ENCODE measurements around the gene NEDD4L.
"Not testable (repeated sequence)": the region's sequence is repeated elsewhere in the genome, so short reads cannot be mapped to it uniquely, and the experiment has no call there.

The NEDD4L gene

GRCh38 chr18:58407649-58408407, 363.8 kb downstream of the NEDD4L start:
- no peak for DNase-seq

GRCh38 chr18:58408665-58409064, 364.6 kb downstream of the NEDD4L start:
- no peak for DNase-seq

DNA sequence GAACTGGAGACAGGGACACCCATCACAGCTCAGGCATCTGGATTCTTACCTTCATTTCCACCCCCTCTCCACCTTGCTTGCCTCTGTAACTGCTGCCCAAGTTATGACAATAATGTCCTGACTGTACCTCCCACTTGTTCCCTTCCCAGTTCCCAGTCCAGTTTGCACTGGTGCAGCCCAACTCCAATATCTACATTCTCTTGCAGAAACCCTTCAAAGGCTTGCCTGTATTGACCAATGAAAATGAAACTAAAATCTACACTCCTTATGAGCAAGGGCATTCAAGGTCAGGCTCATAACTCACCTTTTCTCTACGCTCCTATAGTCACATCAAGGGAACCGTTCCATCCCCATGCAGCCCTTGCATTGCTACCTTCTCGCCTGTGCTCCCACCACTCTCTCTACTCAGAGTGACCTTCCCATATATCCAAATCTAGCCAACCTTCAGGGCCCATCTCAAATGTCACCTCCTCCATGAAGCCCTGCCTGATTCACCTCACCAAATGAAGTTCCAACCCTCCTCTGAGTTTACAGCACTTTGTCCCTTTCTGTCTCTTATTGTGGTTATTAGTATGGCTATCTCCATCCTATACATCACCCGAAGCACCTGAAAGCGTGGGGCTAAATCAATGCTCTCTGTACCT, 365.9 kb downstream of the NEDD4L start:
- no peak for DNase-seq

GRCh38 chr18:58411323-58411722, 367.3 kb downstream of the NEDD4L start:
- DNase-seq, result no peak

DNA sequence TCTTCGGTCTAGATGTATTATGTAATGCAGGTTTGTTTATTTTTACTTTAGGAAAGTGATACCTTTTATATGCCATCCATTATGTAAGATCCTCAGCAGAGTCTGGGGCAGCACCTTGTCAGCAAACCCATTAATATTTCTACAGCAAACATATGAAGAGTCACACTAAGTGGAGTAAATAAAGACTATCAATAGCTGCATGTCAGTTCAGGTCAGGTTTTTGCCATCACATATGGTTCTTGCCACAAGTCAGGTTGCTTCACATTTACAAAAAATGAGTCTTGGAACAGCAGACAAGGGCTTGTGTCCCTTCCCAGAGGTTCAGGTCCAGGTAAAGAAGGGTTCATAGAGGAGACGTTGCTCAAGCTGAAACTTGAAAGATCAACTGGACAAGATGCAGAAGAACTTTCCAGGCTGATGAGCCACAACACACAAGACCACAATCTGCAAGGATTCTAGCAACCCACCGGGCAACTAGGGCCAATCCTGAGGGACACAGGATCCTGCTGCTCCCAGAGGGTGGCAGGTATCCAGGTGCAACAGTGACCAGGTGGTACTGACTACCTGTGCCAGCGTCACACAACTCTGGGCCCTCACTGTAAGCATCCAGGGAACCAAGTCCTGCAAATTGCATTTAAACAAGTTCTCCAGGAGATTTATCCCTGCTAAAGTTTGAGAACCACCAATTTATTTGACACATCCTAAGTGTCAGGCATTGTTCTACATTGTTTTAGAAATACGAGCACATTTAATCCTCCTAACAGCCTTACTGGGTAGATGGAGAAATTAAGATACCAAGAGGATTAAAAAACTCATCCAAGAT, 369.0 kb downstream of the NEDD4L start:
- DNase-seq, result no peak

- DNase-seq, result no peak
These were observed 369.9 kb downstream of the NEDD4L start for GRCh38 chr18:58413667-58414628.

DNA sequence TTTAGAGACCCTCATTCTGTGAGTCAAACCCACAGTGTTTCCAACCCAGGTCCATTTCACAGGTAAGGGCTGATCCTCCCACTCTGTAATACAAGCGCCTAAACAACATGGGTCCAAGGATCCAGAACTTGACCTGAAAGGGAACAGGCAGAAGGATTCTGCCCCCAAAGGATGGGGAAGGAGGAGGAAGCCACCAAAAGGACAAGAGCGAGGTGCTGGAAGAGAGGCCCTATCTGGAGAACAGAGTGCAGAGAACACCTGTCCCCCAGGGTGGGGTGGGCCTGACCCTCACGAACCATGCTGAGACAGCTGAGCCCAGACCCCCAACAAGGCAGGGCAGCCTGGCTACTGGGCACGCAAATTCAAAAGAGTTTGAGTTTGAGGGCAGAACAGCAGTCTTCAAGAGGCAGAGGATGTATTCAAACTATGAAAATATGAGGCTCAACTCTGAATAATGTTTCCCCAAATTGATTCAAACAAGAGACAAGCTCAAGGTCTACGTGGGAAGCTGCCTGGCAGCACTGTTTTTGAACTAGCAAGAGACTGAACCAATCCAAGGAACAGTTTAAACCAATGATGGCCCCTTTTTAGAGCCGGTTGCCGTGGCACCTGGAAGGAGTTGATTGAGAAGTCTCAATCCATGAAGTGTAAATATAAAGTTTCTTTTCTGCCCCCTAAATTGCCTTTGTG, 372.1 kb downstream of the NEDD4L start:
- DNase-seq, result no peak

- DNase-seq, result no peak
These were observed 373.0 kb downstream of the NEDD4L start for GRCh38 chr18:58416704-58417683.

- DNase-seq, result no peak
These were observed 373.7 kb downstream of the NEDD4L start for GRCh38 chr18:58417752-58418151.

- no peak for DNase-seq
These were observed 374.3 kb downstream of the NEDD4L start for GRCh38 chr18:58418361-58418760.

DNA sequence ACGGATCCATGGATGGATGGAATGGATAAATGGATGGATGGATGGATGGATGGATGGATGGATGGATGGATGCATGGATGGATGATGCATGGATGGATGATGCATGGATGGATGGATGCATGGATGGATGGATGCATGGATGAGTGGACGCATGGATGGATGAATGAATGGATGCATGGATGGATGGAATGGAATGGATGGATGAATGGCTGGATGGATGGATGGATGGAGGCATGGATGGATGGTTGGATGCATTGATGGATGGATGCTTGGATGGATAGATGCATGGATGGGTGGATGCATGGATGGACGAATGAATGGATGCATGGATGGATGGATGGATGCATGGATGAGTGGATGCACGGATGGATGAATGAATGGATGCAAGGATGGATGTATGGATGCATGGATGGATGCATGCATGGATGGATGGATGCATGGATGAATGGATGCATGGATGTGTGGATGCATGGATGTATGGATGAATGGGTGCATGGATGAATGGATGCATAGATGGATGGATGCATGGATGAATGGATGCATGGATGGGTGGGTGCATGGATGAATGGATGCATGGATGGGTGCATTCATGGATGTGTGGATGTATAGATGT, 375.7 kb downstream of the NEDD4L start:
- no peak for DNase-seq

DNA sequence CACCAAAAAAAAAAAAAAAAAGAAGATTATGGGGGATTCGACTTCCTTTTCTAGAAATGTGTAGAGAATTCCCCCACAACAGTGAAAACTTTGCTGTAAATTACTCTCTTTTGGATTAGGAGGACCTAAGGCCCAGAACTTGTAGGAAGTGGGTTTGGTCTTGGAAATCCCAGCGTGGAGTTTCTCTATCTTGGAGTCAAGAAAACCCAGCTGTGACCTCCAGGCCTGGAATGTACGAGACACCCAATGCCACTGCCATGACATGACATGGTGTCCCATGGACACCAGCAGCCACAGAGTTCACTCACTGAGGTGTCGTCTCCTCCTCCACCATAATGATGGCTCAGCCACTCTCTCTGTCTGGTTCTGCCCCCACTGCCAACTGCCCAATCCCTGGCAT, 382.6 kb downstream of the NEDD4L start:
- DNase-seq, result no peak

DNA sequence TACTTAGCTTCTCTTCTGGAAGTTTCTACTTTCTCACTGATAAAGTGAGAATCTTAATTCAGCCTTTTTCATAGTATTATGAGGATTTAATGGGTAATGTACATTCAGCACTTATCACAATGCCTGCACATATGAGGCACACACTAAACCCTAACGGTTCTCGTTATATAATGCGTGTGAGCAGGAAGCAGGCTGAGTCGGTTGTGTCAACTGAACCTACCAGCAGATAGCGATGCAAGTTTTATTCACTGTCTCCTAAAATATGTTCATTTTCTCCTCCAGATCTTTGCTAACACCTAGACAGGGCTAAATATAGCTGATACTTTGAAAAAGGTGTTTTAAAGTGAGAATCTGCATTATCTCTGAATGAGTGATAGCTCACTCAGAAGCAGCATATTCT, 383.3 kb downstream of the NEDD4L start:
- DNase-seq, result no peak

DNA sequence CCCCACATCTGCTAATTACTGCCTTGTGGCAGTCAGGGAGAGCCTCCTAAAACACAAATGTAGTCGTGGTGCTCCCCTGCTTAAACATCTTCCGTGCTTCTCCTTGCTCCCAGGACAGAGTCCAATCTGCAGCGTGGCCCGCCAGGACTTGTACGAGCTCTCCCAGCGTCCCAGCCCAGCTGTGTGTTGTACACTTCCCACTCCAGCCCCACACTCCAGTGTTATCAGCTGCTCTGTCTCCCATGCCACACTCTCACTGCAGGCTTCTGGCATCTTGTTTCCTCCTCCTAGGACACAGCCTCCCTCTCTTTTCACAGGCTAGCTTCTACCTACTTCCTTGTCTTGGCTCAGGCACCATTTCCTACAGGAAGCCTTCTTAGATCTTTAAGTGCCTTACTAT, 385.4 kb downstream of the NEDD4L start:
- no peak for DNase-seq

DNA sequence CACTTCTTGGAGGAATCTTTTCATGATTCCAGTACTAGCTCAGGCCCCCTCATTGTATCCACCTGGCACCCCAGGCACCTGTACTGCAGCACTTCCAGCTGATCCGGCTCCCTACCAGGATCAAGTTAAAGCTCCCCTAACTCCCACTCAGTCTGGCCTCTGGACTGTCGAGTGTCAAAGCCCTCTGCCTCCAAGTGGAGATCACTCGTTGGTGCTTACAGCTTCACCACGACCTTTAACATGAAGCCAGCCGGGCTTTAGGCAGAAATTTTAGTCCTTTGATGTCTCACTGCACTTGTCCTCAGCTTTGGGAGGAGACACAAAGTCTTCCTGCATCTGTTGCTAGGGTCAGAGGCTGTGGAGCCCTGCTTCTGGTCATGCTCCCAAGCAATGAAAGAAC, 387.2 kb downstream of the NEDD4L start:
- DNase-seq, result no peak

GRCh38 chr18:58432050-58432727, 388.2 kb downstream of the NEDD4L start:
- no peak for DNase-seq

DNA sequence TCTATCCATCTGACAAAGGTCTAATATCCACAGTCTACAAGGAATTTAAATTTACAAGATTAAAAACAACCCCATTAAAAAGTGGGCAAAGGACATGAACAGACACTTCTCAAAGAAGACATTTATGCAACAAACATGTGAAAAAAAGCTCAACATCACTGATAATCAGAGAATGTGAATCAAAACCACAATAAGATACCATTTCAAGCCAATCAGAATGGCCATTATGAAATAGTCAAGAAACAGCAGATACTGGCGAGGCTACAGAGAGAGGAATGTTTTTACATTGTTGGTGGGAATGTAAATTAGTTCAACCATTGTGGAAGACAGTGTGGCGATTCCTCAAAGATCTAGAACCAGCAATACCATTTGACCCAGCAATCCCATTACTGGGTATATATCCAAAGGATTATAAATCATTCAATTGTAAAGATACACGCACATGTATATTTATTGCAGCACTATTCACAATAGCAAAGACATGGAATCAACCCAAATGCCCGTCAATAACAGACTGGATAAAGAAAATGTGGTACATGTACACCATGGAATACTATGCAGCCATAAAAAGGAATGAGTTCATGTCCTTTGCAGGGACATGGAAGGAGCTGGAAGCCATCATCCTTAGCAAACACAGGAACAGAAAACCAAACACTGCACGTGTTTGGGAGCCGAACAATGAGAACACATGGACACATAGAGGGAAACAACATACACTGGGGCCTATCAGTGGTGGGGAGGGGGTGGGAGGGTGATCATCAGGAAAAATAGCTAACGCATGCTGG, 391.4 kb downstream of the NEDD4L start:
- DNase-seq, result not testable (repeated sequence)

DNA sequence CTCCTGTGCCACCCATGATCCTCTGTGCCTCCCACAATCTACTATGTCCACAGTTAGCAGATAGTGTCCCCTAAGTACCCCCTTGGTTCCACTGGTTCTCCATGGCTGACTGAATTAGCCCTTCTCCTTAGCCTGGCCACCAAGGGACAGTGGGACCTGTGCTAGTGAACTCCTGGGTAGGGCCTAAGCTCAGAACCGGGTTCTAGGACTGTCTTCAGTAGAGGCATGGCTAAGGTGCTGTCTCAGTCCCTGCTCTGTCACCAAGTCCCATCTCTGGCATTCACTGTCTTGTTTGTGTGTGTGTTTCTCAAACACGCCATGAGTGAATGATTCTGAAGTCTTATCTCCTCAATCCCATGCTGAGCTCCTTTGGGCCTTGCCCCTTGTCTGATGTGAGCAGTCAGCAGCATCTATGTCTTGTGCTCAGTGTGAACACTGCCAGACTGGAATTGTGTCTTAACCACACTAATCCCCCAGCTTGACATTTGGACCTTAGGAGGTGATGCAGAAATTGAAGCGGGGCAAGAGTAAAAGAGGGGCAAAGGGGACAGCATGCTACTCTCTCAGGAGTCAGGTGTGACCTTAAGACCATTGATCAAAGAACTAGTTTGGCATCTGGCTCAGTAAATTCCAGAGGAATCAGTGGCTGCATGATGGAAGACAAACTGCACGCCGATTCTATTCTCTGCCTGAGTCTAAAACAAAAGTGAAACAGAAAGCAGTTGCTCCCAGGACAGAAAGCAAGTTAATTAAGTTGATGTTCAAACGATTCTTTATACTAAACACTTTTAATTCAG, 394.3 kb downstream of the NEDD4L start:
- no peak for DNase-seq
